AG10803 (cell line): ENCODE data around the gene OSER1.

ENCODE experiments used
- DNase-seq: peaks from one replicate; pipeline ENCODE4 v3.0.0; 2010; ENCODE audit warnings: low read depth
- H3K4me3 ChIP-seq: 2 replicates; pipeline ENCODE4 v1.5.1; 2011; ENCODE audit warnings: mild to moderate bottlenecking, low read length, control low read depth
- TF ChIP-seq, protein P1 (sequence below): conservative IDR thresholded peaks from 2 replicates; pipeline ENCODE4 v1.5.1; 2011; ENCODE audit warnings: mild to moderate bottlenecking, low read length, control low read depth, inconsistent platforms

Gene OSER1

DNA sequence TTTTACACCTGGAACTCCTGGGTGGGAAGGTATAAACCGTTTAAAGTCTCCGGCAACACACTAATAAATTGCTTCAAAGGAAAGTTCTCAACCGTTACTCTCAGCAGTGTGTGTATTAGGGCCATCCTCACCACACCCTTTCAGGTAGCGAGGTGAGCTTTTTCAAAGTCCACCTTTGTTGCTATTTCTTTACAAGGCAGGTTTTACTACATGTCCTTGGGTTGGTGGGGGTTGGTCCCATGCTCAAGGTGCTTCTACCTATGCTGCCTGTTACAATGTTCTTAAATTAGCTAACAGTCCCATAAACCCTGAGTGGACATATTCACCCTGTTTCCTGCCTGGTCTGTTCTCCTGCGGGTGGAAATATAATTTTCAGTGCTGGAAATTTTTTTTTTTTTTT, 13.2 kb upstream of the OSER1 start:
- TF ChIP-seq, protein P1, sequence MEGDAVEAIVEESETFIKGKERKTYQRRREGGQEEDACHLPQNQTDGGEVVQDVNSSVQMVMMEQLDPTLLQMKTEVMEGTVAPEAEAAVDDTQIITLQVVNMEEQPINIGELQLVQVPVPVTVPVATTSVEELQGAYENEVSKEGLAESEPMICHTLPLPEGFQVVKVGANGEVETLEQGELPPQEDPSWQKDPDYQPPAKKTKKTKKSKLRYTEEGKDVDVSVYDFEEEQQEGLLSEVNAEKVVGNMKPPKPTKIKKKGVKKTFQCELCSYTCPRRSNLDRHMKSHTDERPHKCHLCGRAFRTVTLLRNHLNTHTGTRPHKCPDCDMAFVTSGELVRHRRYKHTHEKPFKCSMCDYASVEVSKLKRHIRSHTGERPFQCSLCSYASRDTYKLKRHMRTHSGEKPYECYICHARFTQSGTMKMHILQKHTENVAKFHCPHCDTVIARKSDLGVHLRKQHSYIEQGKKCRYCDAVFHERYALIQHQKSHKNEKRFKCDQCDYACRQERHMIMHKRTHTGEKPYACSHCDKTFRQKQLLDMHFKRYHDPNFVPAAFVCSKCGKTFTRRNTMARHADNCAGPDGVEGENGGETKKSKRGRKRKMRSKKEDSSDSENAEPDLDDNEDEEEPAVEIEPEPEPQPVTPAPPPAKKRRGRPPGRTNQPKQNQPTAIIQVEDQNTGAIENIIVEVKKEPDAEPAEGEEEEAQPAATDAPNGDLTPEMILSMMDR = no peak
- H3K4me3 ChIP-seq = no peak overlapping the region
- DNase-seq = no peak

DNA sequence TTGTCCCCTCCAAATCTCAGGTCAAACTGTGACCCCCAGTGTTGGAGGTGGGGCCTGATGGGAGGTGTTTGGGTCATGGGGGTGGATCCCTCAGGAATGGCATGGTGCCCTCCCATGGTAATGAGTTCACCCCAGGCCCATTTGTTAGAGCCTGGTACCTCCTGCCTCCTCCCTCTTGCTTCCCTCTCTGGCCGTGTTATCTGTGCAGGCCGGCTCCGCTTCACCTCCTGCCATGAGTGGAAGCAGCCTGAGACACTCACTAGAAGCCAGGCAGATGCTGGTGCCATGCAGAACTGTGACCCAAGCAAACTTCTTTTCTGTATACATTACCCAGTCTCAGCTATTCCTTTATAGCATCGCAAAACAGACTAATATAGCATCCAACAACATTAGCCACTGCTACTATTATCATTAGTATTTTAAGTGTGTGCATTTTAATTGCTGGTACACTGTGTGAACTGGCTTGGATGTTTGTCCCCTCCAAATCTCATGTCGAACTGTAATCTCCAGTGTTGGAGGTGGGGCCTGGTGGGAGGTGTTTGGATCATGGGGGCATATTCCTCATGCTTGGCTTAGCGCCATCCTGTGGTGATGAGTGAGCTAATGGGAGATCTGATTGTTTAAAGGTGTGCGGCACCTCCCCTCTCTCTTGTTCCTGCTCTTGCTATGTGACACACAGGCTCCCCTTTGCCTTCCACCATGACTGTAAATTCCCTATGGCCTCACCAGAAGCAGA, 12.2 kb upstream of the OSER1 start:
- H3K4me3 ChIP-seq = no peak overlapping the region
- DNase-seq = no peak
- TF ChIP-seq, protein P1 = no peak

DNA sequence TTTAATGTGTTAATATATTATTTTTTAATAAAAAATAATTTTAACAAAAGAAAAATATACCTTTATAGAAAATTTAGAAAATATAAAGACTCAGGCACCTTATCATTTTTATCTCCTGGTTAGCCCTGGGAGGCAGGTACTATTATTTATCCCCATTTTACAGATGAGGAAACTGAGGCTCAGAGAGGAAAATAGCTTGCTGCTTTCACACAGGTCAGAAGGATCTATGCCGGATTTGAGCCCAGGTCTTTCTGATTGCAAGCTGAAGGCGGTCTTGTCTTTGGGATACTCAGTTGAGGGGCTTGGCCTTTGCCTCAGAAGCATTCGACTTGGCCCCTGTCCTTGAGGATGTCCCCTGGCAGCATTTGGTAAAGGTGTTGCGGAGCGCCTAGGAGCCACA, 11.5 kb upstream of the OSER1 start:
- H3K4me3 ChIP-seq = no peak overlapping the region
- no peak for DNase-seq
- TF ChIP-seq, protein P1 = no peak

DNA sequence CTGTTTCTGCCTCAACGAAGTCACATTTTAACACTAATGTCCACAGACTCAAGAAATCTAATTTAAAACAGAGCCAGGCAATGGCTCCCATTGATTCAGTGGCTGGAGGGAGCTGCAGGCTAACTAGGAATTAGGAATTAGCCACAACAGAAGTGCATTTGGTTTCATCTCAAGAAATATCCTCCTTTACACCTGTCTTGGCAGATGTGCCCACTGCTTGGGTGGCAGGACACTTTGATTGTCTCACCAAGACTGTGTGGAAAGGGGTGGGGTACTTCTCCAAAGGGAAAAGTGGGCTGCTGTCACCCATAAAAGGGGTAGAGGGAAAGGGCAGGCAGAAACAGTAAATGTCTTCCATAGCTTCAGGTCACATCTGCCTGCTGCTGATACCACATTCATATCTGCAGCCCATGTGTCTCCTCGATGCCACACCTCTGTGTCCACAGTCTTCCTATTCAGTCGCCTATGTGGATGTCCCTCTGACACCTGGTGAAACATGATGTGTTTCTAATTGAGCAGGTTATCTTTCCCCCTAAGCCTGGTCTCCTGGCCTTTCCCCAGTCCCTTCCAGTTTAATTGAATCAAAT, 10.9 kb upstream of the OSER1 start:
- TF ChIP-seq, protein P1 = no peak
- H3K4me3 ChIP-seq = no peak overlapping the region
- no peak for DNase-seq

DNA sequence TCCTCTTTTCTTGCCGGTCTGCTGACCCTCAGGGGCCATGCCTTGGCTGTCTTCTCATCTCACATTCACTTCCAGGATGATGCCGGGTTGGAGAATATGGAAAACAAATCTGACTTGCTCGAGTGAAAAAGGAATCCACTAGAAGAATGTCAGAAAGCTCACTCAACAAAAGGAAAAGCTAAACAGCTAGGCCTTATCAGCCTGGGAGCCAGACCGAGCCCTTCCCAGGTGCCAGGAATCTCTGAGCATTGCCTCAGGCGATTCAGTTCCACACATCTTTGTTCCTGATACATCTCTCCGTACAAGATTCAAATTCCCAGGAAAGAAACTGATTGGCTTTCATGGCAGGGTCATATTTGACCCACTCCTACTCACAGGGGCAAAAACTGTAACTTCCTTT, 9.2 kb upstream of the OSER1 start:
- DNase-seq = no peak
- H3K4me3 ChIP-seq = no peak overlapping the region
- TF ChIP-seq, protein P1 = no peak

DNA sequence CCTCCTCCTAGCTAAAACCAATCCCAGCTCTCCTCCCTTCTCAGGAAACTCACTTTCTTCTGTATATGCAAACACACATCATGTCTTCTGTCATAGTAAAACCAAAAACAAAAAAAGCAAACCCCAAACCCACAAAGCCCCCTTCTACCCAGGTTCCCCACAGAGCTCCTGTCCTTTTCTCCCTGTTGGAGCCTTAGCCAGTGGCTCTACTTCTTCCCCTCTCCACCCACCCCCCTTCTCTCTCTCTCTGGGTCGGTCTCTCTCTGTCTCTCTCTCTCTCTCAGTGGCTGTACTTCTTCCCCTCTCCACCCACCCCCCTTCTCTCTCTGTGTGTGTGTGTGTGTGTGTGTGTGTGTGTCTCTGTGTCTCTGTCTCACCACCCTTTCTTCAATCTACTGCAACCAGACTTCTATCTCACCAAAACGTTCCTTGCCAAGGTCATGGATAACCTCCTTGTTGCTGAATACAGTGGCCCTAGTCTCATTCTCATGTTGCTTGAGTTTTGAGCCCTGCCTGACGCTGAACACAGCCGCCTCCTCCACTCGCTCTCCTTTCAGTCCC, 8.7 kb upstream of the OSER1 start:
- no peak overlapping the region for H3K4me3 ChIP-seq
- DNase-seq = no peak
- TF ChIP-seq, protein P1 = no peak

DNA sequence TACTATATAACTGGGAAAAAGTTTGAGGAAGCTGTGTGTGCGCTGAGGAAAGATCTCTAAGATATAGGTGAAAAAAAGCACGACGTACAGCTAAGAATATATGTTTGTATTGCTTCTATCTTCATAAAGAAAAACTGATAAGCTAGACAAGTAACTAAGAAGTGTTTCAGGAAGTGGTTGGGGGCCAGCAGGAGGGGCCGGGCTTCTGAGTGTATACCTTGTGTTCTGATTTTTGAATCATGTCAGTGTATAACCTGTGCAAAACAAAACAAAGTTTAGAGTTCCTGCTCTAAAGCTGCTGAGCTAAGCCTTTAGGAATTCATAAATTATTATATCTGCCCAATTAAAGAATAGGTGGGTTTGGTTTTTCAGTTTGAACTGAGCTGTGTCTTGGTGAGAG, 7.9 kb upstream of the OSER1 start:
- TF ChIP-seq, protein P1 = no peak

More for the DNA sequence above, 7.9 kb upstream of the OSER1 start:
- no peak for DNase-seq
- no peak overlapping the region for H3K4me3 ChIP-seq
